ENCODE data around the gene MRPL10. TPM values are rescaled to one million over a fixed set of nuclear protein-coding genes. Genes with fewer than 3 reads are reported as not detected.

The MRPL10 gene
- total and polyA plus RNA-seq, 2 donors (not counting 3 experiments of a cell fraction or from before 2014, with no cell fraction given): 43.4 to 84.0 TPM

- no peaks in the 10 kb centered on the region for H3K9me1 ChIP-seq (replicated peaks; ENCODE audit: control insufficient read depth, extremely low read depth, insufficient read depth, low read length)
- ChIA-PET CTCF (interaction anchor here (0.8 to 1.4 kb wide), 3 partner anchors 10 to 115 kb away, joined by 3 to 5 read pairs (median 4); no protein-coding TSS in a partner anchor), POLR2A (no interaction called here)
- no peak for FAIRE-seq
- no peaks in the 10 kb centered on the region for H4K20me1 ChIP-seq (replicated peaks; ENCODE audit: control insufficient read depth, extremely low read depth, insufficient read depth, low read length)
- DNase-seq (ENCODE audit: low read depth, low spot score): no peak
- H3K4me1 ChIP-seq (ENCODE audit: control insufficient read depth, extremely low read depth, insufficient read depth, low read length): no peaks in the 10 kb centered on the region
- H3K9me3 ChIP-seq (replicated peaks; ENCODE audit: control insufficient read depth, insufficient read depth, low read length): no peaks in the 10 kb centered on the region
- H2AFZ ChIP-seq (ENCODE audit: low read depth, low read length): no peak overlapping the region
- H3K27ac ChIP-seq (ENCODE audit: insufficient read depth, low read depth, low read length): no peak overlapping the region
- BruUV-seq (replicated peaks): no TSS peak
- dilution Hi-C loops (cut with MboI; ENCODE audit: extremely low pct_ligation_motif_present, low sequenced_read_pairs): no loop called here
- TF ChIP-seq MYC (IDR thresholded peaks at IDR 0.05; ENCODE audit: low read depth, low read length) (no peak), JUN (IDR thresholded peaks at IDR 0.05; ENCODE audit: borderline replicate concordance, insufficient read depth, insufficient read length, low read depth) (no peak), GATA2 (IDR thresholded peaks at IDR 0.05; ENCODE audit: insufficient read depth, insufficient read length, low read depth, low read length) (no peak), MAX (IDR thresholded peaks at IDR 0.05; ENCODE audit: insufficient read depth, insufficient read length) (no peak), POLR2A (IDR thresholded peaks at IDR 0.05; ENCODE audit: low read depth, low read length) (no peak), POLR2AphosphoS5 (IDR thresholded peaks at IDR 0.05; ENCODE audit: insufficient read depth, low read depth, low read length) (no peak), CTCF (IDR thresholded peaks at IDR 0.05; ENCODE audit: extremely low read depth in 1 of 2, insufficient read depth in 1 of 2, low read depth in 1 of 2, low read length in 2 of 2) (no peak), FOS (IDR thresholded peaks at IDR 0.05; ENCODE audit: borderline replicate concordance, insufficient read depth, low read length) (no peak), EZH2 (IDR thresholded peaks at IDR 0.05; ENCODE audit: borderline replicate concordance, low read depth, low read length, severe bottlenecking) (no peak)
- intact Hi-C loops (cut with micrococcal nuclease): no loop called here
- no peaks in the 10 kb centered on the region for H3K79me2 ChIP-seq (ENCODE audit: control insufficient read depth, insufficient read depth, low read length)
- no peak overlapping the region for H3K4me3 ChIP-seq (replicated peaks in 1 of 3; ENCODE audit: insufficient read depth in 1 of 3, low read depth in 1 of 3, low read length in 3 of 3)
- no peak overlapping the region for H3K9ac ChIP-seq (replicated peaks; ENCODE audit: extremely low read depth, insufficient read depth, low read length)
- H3K36me3 ChIP-seq (ENCODE audit: control insufficient read depth in 2 of 2, extremely low read depth in 1 of 2, insufficient read depth in 2 of 2, low read length in 2 of 2): no peaks in the 10 kb centered on the region
- H3K4me2 ChIP-seq (ENCODE audit: insufficient read depth, low read length): no peak overlapping the region
- H3K27me3 ChIP-seq (ENCODE audit: control insufficient read depth in 2 of 2, insufficient read depth in 2 of 2, low read length in 2 of 2): peaks cover 11 to 22% of the 10 kb centered on the region in 2 experiments
These were observed 56.3 kb downstream of the MRPL10 start for GRCh38 chr17:47774987-47775580.
